ENCODE data around the gene ZMYND12.

Gene ZMYND12

GRCh38 chr1:42439940-42440339 lies 15.9 kb downstream of the ZMYND12 start:
- no peak for DNase-seq (ENCODE audit: low spot score)

GRCh38 chr1:42434340-42434739 lies 21.5 kb downstream of the ZMYND12 start:
- DNase-seq (ENCODE audit: low spot score): no peak

GRCh38 chr1:42433369-42433768 lies 22.5 kb downstream of the ZMYND12 start:
- DNase-seq (ENCODE audit: low spot score): no peak

GRCh38 chr1:42432714-42433113 lies 23.1 kb downstream of the ZMYND12 start:
- DNase-seq (ENCODE audit: low spot score): no peak

GRCh38 chr1:42431514-42431913 lies 24.3 kb downstream of the ZMYND12 start:
- no peak for DNase-seq (ENCODE audit: low spot score)

- no peak for DNase-seq (ENCODE audit: low spot score)
Observed at GRCh38 chr1:42430286-42431135, 25.3 kb downstream of the ZMYND12 start.

- no peak for DNase-seq (ENCODE audit: low spot score)
Observed at GRCh38 chr1:42429603-42430002, 26.2 kb downstream of the ZMYND12 start.

- no peak for DNase-seq (ENCODE audit: low spot score)
Observed at GRCh38 chr1:42427240-42427639, 28.6 kb downstream of the ZMYND12 start.

GRCh38 chr1:42424201-42424600 lies 31.6 kb downstream of the ZMYND12 start:
- no peak for DNase-seq (ENCODE audit: low spot score)

GRCh38 chr1:42423681-42424080 lies 32.1 kb downstream of the ZMYND12 start:
- DNase-seq (ENCODE audit: low spot score): no peak

- DNase-seq (ENCODE audit: low spot score): no peak
Observed at GRCh38 chr1:42422737-42423136, 33.1 kb downstream of the ZMYND12 start.

- DNase-seq (ENCODE audit: low spot score): peak; percentile 67
Observed at GRCh38 chr1:42420911-42421585, 34.8 kb downstream of the ZMYND12 start.

GRCh38 chr1:42420121-42420520 lies 35.7 kb downstream of the ZMYND12 start:
- DNase-seq (ENCODE audit: low spot score): no peak

- DNase-seq (ENCODE audit: low spot score): no peak
Observed at GRCh38 chr1:42419126-42419821, 36.5 kb downstream of the ZMYND12 start.

- DNase-seq (ENCODE audit: low spot score): no peak
Observed at GRCh38 chr1:42418516-42418915, 37.3 kb downstream of the ZMYND12 start.

GRCh38 chr1:42417166-42417565 lies 38.7 kb downstream of the ZMYND12 start:
- no peak for DNase-seq (ENCODE audit: low spot score)

- no peak for DNase-seq (ENCODE audit: low spot score)
Observed at GRCh38 chr1:42414551-42415496, 41.0 kb downstream of the ZMYND12 start.

- no peak for DNase-seq (ENCODE audit: low spot score)
Observed at GRCh38 chr1:42403880-42404400, 51.9 kb downstream of the ZMYND12 start.

GRCh38 chr1:42399315-42400100 lies 56.3 kb downstream of the ZMYND12 start:
- no peak for DNase-seq (ENCODE audit: low spot score)

GRCh38 chr1:42392967-42393848 lies 62.6 kb downstream of the ZMYND12 start:
- DNase-seq (ENCODE audit: low spot score): no peak

Measured in COLO829 (cell line).